Esophagus squamous epithelium (tissue), 5 donors: Measurements from ENCODE around the gene EIF3B. TPM values are rescaled to one million over a fixed set of nuclear protein-coding genes. Genes with fewer than 3 reads are reported as not detected.

Experiments used
- DNase-seq: peaks from one replicate; lab custom pipeline; 2025; lab: John Stamatoyannopoulos, UW
- H3K27ac ChIP-seq, 4 donors: fragments of 200-600 bp; sonication (generic); one replicate each; pipeline ENCODE4 v1.5.1; 2016 to 2019; ENCODE audit warnings: mild to moderate bottlenecking in 1 of 4
- H3K27me3 ChIP-seq, 4 donors: fragments of 200-600 bp; sonication (generic); 1 replicate in 3 of 4; 2 replicates in 1 of 4; pipeline versions ENCODE4 v1.5.1 to v1.6.0; 2017 to 2021; ENCODE audit warnings: antibody characterized with exemption in 1 of 4
- H3K36me3 ChIP-seq, 3 donors: fragments of 200-600 bp; sonication (generic); one replicate each; pipeline ENCODE4 v1.5.1; 2016 to 2019
- H3K4me1 ChIP-seq, 3 donors: fragments of 200-600 bp; sonication (generic); one replicate each; pipeline ENCODE4 v1.5.1; 2017 to 2019
- H3K4me3 ChIP-seq, 4 donors: fragments of 200-600 bp; sonication (generic); 1 replicate in 3 of 4; 2 replicates in 1 of 4; pipeline ENCODE4 v1.5.1; 2016 to 2019; ENCODE audit warnings: mild to moderate bottlenecking in 2 of 4, moderate library complexity in 1 of 4
- H3K9me3 ChIP-seq, 3 donors: fragments of 200-600 bp; sonication (generic); one replicate each; pipeline ENCODE4 v1.5.1; 2016 to 2019
- POLR2A ChIP-seq, 4 donors: fragments of 450-650 bp; IDR thresholded peaks; one replicate each; pipeline ENCODE4 v1.6.1; 2017; ENCODE audit warnings: antibody characterized with exemption in 4 of 4, mild to moderate bottlenecking in 4 of 4, moderate library complexity in 3 of 4
- WGBS, 2 donors: methylation state at CpG; one replicate each; pipeline ENCODE4 v1.1.5; 2018; 5-methylcytosine and 5-hydroxymethylcytosine counted together
- intact Hi-C: fragments of 100-400 bp; cut with DNase I; formaldehyde crosslinking; loops from one replicate; pipeline ENCODE4 v1.15.0; 2022
- total RNA-seq, 4 donors: library from RNA; depleted of rRNA; stranded (reverse); fragments of >200 nt; gene quantifications; one replicate each; pipeline ENCODE4 v1.1.0, GENCODE V29; 2016
- TF ChIP-seq, protein P1 (sequence below), 6 experiments: fragments of 450-650 bp in 4 of 6; fragments of 200-600 bp in 2 of 6; sonication (generic) in 2 of 6; IDR thresholded peaks; one replicate each; pipeline ENCODE4 v1.5.1; 2016 to 2019; ENCODE audit warnings: antibody characterized with exemption in 6 of 6, mild to moderate bottlenecking in 4 of 6, moderate library complexity in 4 of 6
- donor health status: DM: yes; HTN: yes; CAD: no.

Gene EIF3B
- total RNA-seq, 4 donors from 2014 or later: 127 to 155 (median 136) TPM

DNA sequence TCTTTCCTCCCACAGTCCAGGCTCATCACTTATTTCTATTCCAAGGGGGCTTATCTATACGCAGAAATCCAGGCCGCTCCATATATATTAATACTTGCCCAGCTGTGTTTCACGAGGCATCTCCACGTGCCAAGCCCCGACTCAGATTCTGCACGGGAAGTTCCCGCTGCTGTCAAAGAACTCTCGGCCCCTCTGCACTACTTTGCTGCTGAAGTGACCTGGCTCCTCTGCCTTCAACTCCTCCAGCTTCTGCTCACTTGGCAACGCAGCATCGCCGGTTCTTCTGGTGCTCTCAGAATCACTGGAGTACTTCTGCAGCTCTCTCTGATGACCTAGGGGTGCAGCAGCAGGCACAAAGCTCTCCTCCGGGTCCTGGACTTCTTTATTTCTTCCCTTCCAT, 39.1 kb downstream of the EIF3B start:
- Histone ChIP-seq H3K27ac (no peak overlapping the region), H3K4me3 (no peak overlapping the region), H3K27me3 (no peaks in the 10 kb centered on the region), H3K4me1 (peaks cover 0 to 6% (median 0%) of the 10 kb centered on the region in 3 donors), H3K36me3 (no peaks in the 10 kb centered on the region), H3K9me3 (no peaks in the 10 kb centered on the region)
- 55 to 75% methylated on average over 12 of the region's 12 CpGs for WGBS, 2 donors
- no peak for TF ChIP-seq POLR2A (IDR thresholded peaks at IDR 0.05)
- TF ChIP-seq, protein P1, sequence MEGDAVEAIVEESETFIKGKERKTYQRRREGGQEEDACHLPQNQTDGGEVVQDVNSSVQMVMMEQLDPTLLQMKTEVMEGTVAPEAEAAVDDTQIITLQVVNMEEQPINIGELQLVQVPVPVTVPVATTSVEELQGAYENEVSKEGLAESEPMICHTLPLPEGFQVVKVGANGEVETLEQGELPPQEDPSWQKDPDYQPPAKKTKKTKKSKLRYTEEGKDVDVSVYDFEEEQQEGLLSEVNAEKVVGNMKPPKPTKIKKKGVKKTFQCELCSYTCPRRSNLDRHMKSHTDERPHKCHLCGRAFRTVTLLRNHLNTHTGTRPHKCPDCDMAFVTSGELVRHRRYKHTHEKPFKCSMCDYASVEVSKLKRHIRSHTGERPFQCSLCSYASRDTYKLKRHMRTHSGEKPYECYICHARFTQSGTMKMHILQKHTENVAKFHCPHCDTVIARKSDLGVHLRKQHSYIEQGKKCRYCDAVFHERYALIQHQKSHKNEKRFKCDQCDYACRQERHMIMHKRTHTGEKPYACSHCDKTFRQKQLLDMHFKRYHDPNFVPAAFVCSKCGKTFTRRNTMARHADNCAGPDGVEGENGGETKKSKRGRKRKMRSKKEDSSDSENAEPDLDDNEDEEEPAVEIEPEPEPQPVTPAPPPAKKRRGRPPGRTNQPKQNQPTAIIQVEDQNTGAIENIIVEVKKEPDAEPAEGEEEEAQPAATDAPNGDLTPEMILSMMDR (IDR thresholded peaks at IDR 0.05): no peak
- intact Hi-C loops: no loop called here
- DNase-seq: no peak

DNA sequence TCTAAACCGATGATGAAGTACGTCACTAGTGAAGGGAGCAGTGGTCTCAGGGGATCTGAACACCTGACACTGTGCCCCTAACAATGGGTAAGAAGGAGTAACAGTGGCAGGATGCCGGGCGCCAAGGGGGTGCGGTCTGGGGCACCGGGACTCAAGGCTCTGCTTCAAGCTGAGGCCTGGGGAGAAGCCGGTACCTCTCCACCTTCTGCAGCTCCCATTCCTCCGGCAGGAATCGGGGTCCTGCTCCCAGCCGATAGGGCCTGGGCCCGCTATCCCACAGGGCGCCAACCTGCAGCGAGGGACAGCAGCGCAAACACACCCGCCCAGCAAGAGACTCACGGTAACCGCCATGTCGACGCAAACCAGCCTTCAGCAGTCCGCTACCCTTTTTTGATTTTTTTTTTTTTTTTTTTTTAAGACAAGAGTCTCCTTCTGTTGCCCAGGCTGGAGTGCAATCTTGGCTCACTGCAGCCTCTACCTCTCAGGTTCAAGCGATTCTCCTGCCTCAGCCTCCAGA, 40.0 kb downstream of the EIF3B start:
- Histone ChIP-seq H3K27ac (no peak overlapping the region), H3K27me3 (no peaks in the 10 kb centered on the region), H3K9me3 (no peaks in the 10 kb centered on the region), H3K4me3 (no peak overlapping the region), H3K36me3 (no peaks in the 10 kb centered on the region), H3K4me1 (peaks cover 0 to 10% (median 3%) of the 10 kb centered on the region in 3 donors)
- intact Hi-C loops: no loop called here
- TF ChIP-seq, protein P1 (IDR thresholded peaks at IDR 0.05): no peak
- no peak for TF ChIP-seq POLR2A (IDR thresholded peaks at IDR 0.05)
- WGBS, 2 donors: 86 to 95% methylated on average over 17 to 19 of the region's 21 CpGs
- DNase-seq: no peak

DNA sequence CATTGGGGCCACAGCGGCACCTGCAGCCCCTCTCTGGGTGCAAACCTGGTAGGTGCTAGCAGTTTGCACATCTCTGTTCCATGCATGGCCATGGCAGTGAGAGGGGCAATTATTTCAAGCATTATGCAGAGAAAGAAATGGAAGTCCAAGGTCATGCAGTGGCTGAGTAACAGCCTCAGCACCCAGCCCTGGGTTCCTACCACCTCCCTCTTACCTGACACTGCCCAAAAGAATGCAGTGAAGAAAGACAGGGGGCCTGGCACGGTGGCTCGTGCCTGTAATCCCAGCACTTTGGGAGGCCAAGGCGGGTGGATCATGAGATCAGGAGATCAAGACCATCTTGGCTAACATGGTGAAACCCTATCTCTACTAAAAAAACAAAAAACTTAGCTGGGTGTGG, 43.9 kb downstream of the EIF3B start:
- no peaks in the 10 kb centered on the region for H3K36me3 ChIP-seq
- DNase-seq: no peak
- WGBS, 2 donors: 69 to 75% methylated on average over 4 of the region's 4 CpGs
- H3K4me1 ChIP-seq: peaks cover 7 to 31% (median 10%) of the 10 kb centered on the region in 3 donors
- intact Hi-C loops: no loop called here
- no peaks in the 10 kb centered on the region for H3K9me3 ChIP-seq
- no peak overlapping the region for H3K27ac ChIP-seq
- no peak overlapping the region for H3K4me3 ChIP-seq
- TF ChIP-seq, protein P1 (IDR thresholded peaks at IDR 0.05): no peak
- no peak for TF ChIP-seq POLR2A (IDR thresholded peaks at IDR 0.05)
- H3K27me3 ChIP-seq: no peaks in the 10 kb centered on the region

DNA sequence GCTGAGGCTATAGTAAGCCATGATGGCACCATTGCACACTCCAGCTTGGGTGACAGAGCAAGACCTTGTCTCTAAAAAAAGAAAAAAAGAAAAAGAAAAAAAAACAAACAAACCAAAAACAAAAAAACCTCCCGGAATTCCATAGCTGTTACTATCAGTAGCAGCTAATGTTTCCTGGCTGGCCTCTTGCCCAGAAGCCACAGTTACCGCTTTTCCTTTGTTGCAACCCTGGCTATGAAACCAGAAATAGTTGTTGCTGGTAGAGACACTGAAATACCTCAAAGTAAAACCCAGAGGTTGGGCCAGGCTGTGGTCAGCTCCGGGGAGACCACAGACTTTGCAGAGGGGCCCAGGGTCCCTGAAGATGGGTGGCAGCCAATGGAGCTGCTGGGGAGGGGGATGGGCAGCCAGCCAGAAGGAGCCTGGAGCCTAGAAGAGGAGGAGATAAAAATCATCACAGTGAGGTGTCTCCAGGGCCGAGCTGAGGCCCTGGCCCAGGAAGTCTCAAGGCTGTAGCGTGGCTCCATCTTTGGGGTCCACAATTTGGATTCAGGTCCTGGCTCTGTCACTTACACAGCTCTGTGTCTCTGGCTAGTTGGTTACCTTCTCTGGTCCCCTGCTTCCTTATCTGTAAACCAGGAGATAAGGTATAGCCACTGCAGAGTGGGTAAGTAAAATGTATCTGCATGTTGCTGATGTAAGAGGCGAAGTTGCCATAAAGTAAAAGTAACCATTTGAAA, 45.4 kb downstream of the EIF3B start:
- Histone ChIP-seq H3K4me1 (peaks cover 14 to 45% (median 18%) of the 10 kb centered on the region in 3 donors), H3K9me3 (no peaks in the 10 kb centered on the region), H3K4me3 (peak overlapping the region in 1 of 4 donors; percentile 9), H3K27me3 (no peaks in the 10 kb centered on the region), H3K36me3 (no peaks in the 10 kb centered on the region), H3K27ac (peak overlapping the region; percentile 40 to 77 (median 70))
- 13 to 21% methylated on average over 4 to 6 of the region's 6 CpGs for WGBS, 2 donors
- TF ChIP-seq, protein P1 (IDR thresholded peaks at IDR 0.05): no peak
- no peak for TF ChIP-seq POLR2A (IDR thresholded peaks at IDR 0.05)
- DNase-seq: no peak
- intact Hi-C loops: no loop called here

DNA sequence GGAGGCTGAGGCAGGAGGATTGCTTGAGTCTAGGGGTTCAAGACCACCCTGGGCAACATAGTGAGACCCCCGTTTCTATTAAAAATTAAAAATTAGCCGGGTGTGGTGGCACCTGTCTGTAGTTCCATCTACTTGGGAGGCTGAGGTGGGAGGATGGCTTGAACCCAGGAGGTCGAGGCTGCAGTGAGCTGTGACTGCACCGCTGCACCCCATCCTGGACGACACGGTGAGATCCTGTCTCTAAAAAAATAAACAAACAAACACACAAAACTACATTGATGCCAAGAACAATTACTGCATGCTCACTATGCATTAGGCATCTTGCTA, 48.0 kb downstream of the EIF3B start:
- DNase-seq: no peak
- H3K36me3 ChIP-seq: no peaks in the 10 kb centered on the region
- peak overlapping the region; percentile 68 to 97 (median 78) for H3K4me3 ChIP-seq
- H3K9me3 ChIP-seq: no peaks in the 10 kb centered on the region
- peak overlapping the region; percentile 63 to 89 (median 84) for H3K27ac ChIP-seq
- peaks cover 18 to 71% (median 24%) of the 10 kb centered on the region in 3 donors for H3K4me1 ChIP-seq
- WGBS, 2 donors: 43 to 47% methylated on average over 4 to 6 of the region's 6 CpGs
- no peak for TF ChIP-seq POLR2A (IDR thresholded peaks at IDR 0.05)
- TF ChIP-seq, protein P1 (IDR thresholded peaks at IDR 0.05): no peak
- intact Hi-C loops: no loop called here
- H3K27me3 ChIP-seq: no peaks in the 10 kb centered on the region
